Spleen (tissue), 11 donors: Measurements from ENCODE around the gene C10orf90. TPM values are rescaled to one million over a fixed set of nuclear protein-coding genes. Genes with fewer than 3 reads are reported as not detected.

Experiments
- DNase-seq: peaks from one replicate; pipeline ENCODE4 v3.0.0-alpha.2; 2020
- H3K27ac ChIP-seq, 8 donors: fragments of 200-600 bp; sonication (generic) in 7 of 8; 1 replicate in 4 of 8; 2 replicates in 4 of 8; pipeline versions ENCODE4 v1.5.0 to v1.8.0; 2016 to 2021; ENCODE audit warnings: inconsistent platforms in 4 of 8, mild to moderate bottlenecking in 4 of 8, moderate library complexity in 1 of 8
- H3K27me3 ChIP-seq, 7 donors: fragments of 200-600 bp; sonication (generic) in 6 of 7; replicated peaks in 1 of 7; 1 replicate in 4 of 7; 2 replicates in 3 of 7; pipeline versions ENCODE4 v1.5.0 to v1.8.0; 2016 to 2021; ENCODE audit warnings: inconsistent platforms in 3 of 7, mild to moderate bottlenecking in 1 of 7
- H3K36me3 ChIP-seq, 6 donors: fragments of 200-600 bp; sonication (generic) in 5 of 6; 1 replicate in 4 of 6; 2 replicates in 2 of 6; pipeline versions ENCODE4 v1.5.0 to v1.8.0; 2016 to 2021; ENCODE audit warnings: inconsistent platforms in 2 of 6
- H3K4me1 ChIP-seq, 6 donors: fragments of 200-600 bp; sonication (generic) in 5 of 6; 1 replicate in 3 of 6; 2 replicates in 3 of 6; pipeline versions ENCODE4 v1.5.0 to v1.8.0; 2016 to 2021; ENCODE audit warnings: inconsistent platforms in 3 of 6
- H3K4me3 ChIP-seq, 8 donors: fragments of 200-600 bp; sonication (generic) in 7 of 8; 1 replicate in 4 of 8; 2 replicates in 4 of 8; pipeline versions ENCODE4 v1.5.0 to v1.8.0; 2016 to 2021; ENCODE audit warnings: inconsistent platforms in 4 of 8, mild to moderate bottlenecking in 4 of 8, moderate library complexity in 2 of 8
- H3K9me3 ChIP-seq, 8 donors: fragments of 200-600 bp; sonication (generic) in 7 of 8; 1 replicate in 4 of 8; 2 replicates in 4 of 8; pipeline versions ENCODE4 v1.5.0 to v1.8.0; 2016 to 2021; ENCODE audit warnings: inconsistent platforms in 4 of 8
- CTCF ChIP-seq, 11 experiments: fragments of 200-600 bp in 7 of 11; fragments of 450-650 bp in 4 of 11; sonication (generic) in 4 of 11; IDR thresholded peaks in 8 of 11; conservative IDR thresholded peaks in 3 of 11; 1 replicate in 7 of 11; 2 replicates in 4 of 11; pipeline versions ENCODE4 v1.4.0 to v1.8.0; 2016 to 2021; ENCODE audit warnings: antibody characterized with exemption in 11 of 11, inconsistent platforms in 4 of 11, mild to moderate bottlenecking in 1 of 11
- POLR2A ChIP-seq, 3 donors: fragments of 450-650 bp; IDR thresholded peaks; one replicate each; pipeline ENCODE4 v1.5.1; 2017; ENCODE audit warnings: antibody characterized with exemption in 3 of 3, mild to moderate bottlenecking in 1 of 3
- POLR2AphosphoS5 ChIP-seq, 3 donors: sonication (generic); formaldehyde crosslinking; IDR thresholded peaks; one replicate each; pipeline ENCODE4 v1.5.1; 2017; ENCODE audit warnings: antibody characterized with exemption in 3 of 3
- WGBS, 5 donors: extraction: QIAGEN DNeasy Blood & Tissue Kit in 3 of 5; methylation state at CpG; one replicate each; pipeline versions ENCODE4 v1.1.5 to v1.1.7; 2013 to 2018; 5-methylcytosine and 5-hydroxymethylcytosine counted together
- intact Hi-C: fragments of 100-400 bp; cut with DNase I; formaldehyde crosslinking; loops from one replicate; pipeline ENCODE4 v1.15.0; 2023; ENCODE audit warnings: low total_unique reads
- polyA plus RNA-seq, 3 donors: library from polyadenylated mRNA; stranded (reverse); fragments of 200-250 nt; gene quantifications; one replicate each; pipeline ENCODE4 v1.2.1, GENCODE V29; 2013
- total RNA-seq, 7 donors: library from RNA; depleted of rRNA in 3 of 7; stranded (reverse); fragments of >200 nt in 3 of 7; fragmentation: NEBNext Ultra II Directional in 4 of 7; extraction: Animal tissue kit (Norgen Biotek cat#: 25700) in 4 of 7; gene quantifications; one replicate each; pipeline versions ENCODE4 v1.1.0 to v1.2.1, GENCODE V29; 2016 to 2021
- donor health status: healthy with polysubstance abuse.
- donor health status: DM: no; HTN: no; CAD: no; lungs with moderate emphysema.
- donor health status: DM: no; HTN: no; CAD: no.
- donor health status: Bipolar disorder and iron deficiency.
- donor health status: healthy.
- donor health status: DM: no; HTN: no; CAD: no.
- donor health status: DM: yes; HTN: yes; CAD: no.

The C10orf90 gene
- total and polyA plus RNA-seq, 10 donors: 0.05 to 0.06 TPM; not detected in 8

- no peak for TF ChIP-seq CTCF (IDR thresholded peaks at IDR 0.05 in 8 of 11, conservative IDR thresholded peaks at IDR 0.05 in 3 of 11)
- TF ChIP-seq POLR2AphosphoS5 (IDR thresholded peaks at IDR 0.05): no peak
- TF ChIP-seq POLR2A (IDR thresholded peaks at IDR 0.05): no peak
- Histone ChIP-seq H3K36me3 (no peaks in the 10 kb centered on the region), H3K4me3 (no peak overlapping the region), H3K9me3 (no peaks in the 10 kb centered on the region), H3K27me3 (peaks cover 0 to 21% (median 0%) of the 10 kb centered on the region in 7 donors), H3K4me1 (no peaks in the 10 kb centered on the region), H3K27ac (no peak overlapping the region)
- 49 to 71% (median 62%) methylated on average over 7 of the region's 7 CpGs for WGBS, 5 donors
- intact Hi-C loops: no loop called here
- no peak for DNase-seq
These were observed 101.6 kb downstream of the C10orf90 start for GRCh38 chr10:126568809-126569385.

- Histone ChIP-seq H3K27ac (no peak overlapping the region), H3K4me1 (no peaks in the 10 kb centered on the region), H3K4me3 (no peak overlapping the region), H3K9me3 (no peaks in the 10 kb centered on the region), H3K36me3 (no peaks in the 10 kb centered on the region), H3K27me3 (peaks cover 0 to 7% (median 0%) of the 10 kb centered on the region in 7 donors)
- no peak for DNase-seq
- no peak for TF ChIP-seq POLR2A (IDR thresholded peaks at IDR 0.05)
- 76 to 91% (median 89%) methylated on average over 3 of the region's 3 CpGs for WGBS, 5 donors
- intact Hi-C loops: no loop called here
These were observed 104.6 kb downstream of the C10orf90 start for GRCh38 chr10:126565871-126566270.

- H3K27me3 ChIP-seq: peaks cover 0 to 4% (median 0%) of the 10 kb centered on the region in 7 donors
- H3K27ac ChIP-seq: no peak overlapping the region
- 75 to 85% (median 80%) methylated on average over 7 of the region's 7 CpGs for WGBS, 5 donors
- H3K9me3 ChIP-seq: no peaks in the 10 kb centered on the region
- no peaks in the 10 kb centered on the region for H3K4me1 ChIP-seq
- H3K4me3 ChIP-seq: no peak overlapping the region
- H3K36me3 ChIP-seq: no peaks in the 10 kb centered on the region
- TF ChIP-seq CTCF (IDR thresholded peaks at IDR 0.05 in 8 of 11, conservative IDR thresholded peaks at IDR 0.05 in 3 of 11) (no peak), POLR2A (IDR thresholded peaks at IDR 0.05) (no peak), POLR2AphosphoS5 (IDR thresholded peaks at IDR 0.05) (no peak)
- no peak for DNase-seq
- intact Hi-C loops: no loop called here
These were observed 105.1 kb downstream of the C10orf90 start for GRCh38 chr10:126565441-126565840.

GRCh38 chr10:126564326-126564888 lies 106.1 kb downstream of the C10orf90 start:
- Histone ChIP-seq H3K9me3 (no peaks in the 10 kb centered on the region), H3K36me3 (no peaks in the 10 kb centered on the region), H3K27me3 (peaks cover 0 to 4% (median 0%) of the 10 kb centered on the region in 7 donors), H3K4me3 (no peak overlapping the region), H3K4me1 (no peaks in the 10 kb centered on the region), H3K27ac (no peak overlapping the region)
- TF ChIP-seq CTCF (IDR thresholded peaks at IDR 0.05 in 8 of 11, conservative IDR thresholded peaks at IDR 0.05 in 3 of 11) (no peak), POLR2AphosphoS5 (IDR thresholded peaks at IDR 0.05) (no peak), POLR2A (IDR thresholded peaks at IDR 0.05) (no peak)
- DNase-seq: no peak
- intact Hi-C loops: no loop called here
- WGBS, 5 donors: 77 to 90% (median 79%) methylated on average over 2 to 4 of the region's 4 CpGs
